H1 (cell line): Measurements from ENCODE around the gene COG7. TPM values are rescaled to one million over a fixed set of nuclear protein-coding genes. Genes with fewer than 3 reads are reported as not detected.
"Not testable (repeated sequence)": the region's sequence is repeated elsewhere in the genome, so short reads cannot be mapped to it uniquely, and the experiment has no call there.

Experiments
- CTCF ChIA-PET: fragments of 300-600 bp; sonication (Branson Sonifier 250); formaldehyde crosslinking; loops from one replicate; lab custom pipeline; 2021; ENCODE audit not compliant: partially characterized antibody; lab: Charles Lee
- POLR2A ChIA-PET: fragments of 300-600 bp; sonication (Branson Sonifier 250); formaldehyde crosslinking; loops from one replicate; lab custom pipeline; 2021; ENCODE audit warnings: inconsistent platforms; ENCODE audit not compliant: partially characterized antibody; lab: Charles Lee
- DNase-seq, 2 experiments: peaks; one replicate each; pipeline versions ENCODE4 v3.0.0 to v3.0.0-alpha.2; 2010 to 2022; ENCODE audit warnings: low spot score in 2 of 2, low read depth in 1 of 2, mixed read lengths in 1 of 2
- FAIRE-seq: peaks from 2 replicates; lab custom pipeline; 2011; peaks lifted over from hg19 to GRCh38; lab: Jason Lieb, UNC
- H2AFZ ChIP-seq: 2 replicates; pipeline ENCODE4 v1.8.1; 2012; ENCODE audit warnings: low read length, inconsistent platforms
- H2AK5ac ChIP-seq: 2 replicates; pipeline ENCODE4 v1.6.1; 2013; ENCODE audit warnings: low read depth, low read length
- H2BK120ac ChIP-seq: replicated peaks from 2 replicates; pipeline ENCODE3; 2013; ENCODE audit warnings: low read depth, low read length, inconsistent platforms
- H2BK12ac ChIP-seq: 2 replicates; pipeline ENCODE4 v1.6.1; 2013; ENCODE audit warnings: low read depth, low read length
- H2BK15ac ChIP-seq: 2 replicates; pipeline ENCODE4 v1.6.1; 2013; ENCODE audit warnings: low read length
- H2BK20ac ChIP-seq: 2 replicates; pipeline ENCODE4 v1.6.1; 2013; ENCODE audit warnings: low read length
- H2BK5ac ChIP-seq: 2 replicates; pipeline ENCODE4 v1.6.1; 2013; ENCODE audit warnings: low read depth, low read length
- H3K14ac ChIP-seq: 2 replicates; pipeline ENCODE4 v1.6.1; 2013; ENCODE audit warnings: inconsistent platforms; ENCODE audit not compliant: insufficient read length
- H3K18ac ChIP-seq: 2 replicates; pipeline ENCODE4 v1.6.1; 2013; ENCODE audit warnings: low read length; ENCODE audit errors: extremely low read depth
- H3K23ac ChIP-seq: 2 replicates; pipeline ENCODE4 v1.6.1; 2013; ENCODE audit warnings: inconsistent platforms; ENCODE audit not compliant: insufficient read length
- H3K23me2 ChIP-seq: 2 replicates; pipeline ENCODE4 v1.6.1; 2013; ENCODE audit warnings: low read depth, low read length
- H3K27ac ChIP-seq: 2 replicates; pipeline ENCODE4 v1.6.1; 2011; ENCODE audit warnings: low read depth, low read length, inconsistent platforms
- H3K27me3 ChIP-seq, 4 experiments: replicated peaks in 1 of 4; 1 replicate in 1 of 4; 2 replicates in 3 of 4; pipeline versions ENCODE4 v1.6.1 to v1.8.1; 2011 to 2013; ENCODE audit warnings: low read length in 3 of 4, mild to moderate bottlenecking in 3 of 4, inconsistent platforms in 2 of 4, mixed read lengths in 2 of 4, moderate library complexity in 1 of 4; ENCODE audit not compliant: control insufficient read depth in 3 of 4, insufficient read depth in 3 of 4; ENCODE audit errors: extremely low read depth in 1 of 4
- H3K36me3 ChIP-seq, 4 experiments: 2 replicates each; pipeline versions ENCODE4 v1.6.1 to v1.8.1; 2011 to 2013; ENCODE audit warnings: mild to moderate bottlenecking in 4 of 4, low read length in 3 of 4, moderate library complexity in 2 of 4, control low read depth in 1 of 4, inconsistent platforms in 1 of 4; ENCODE audit not compliant: insufficient read depth in 4 of 4, control insufficient read depth in 2 of 4
- H3K4ac ChIP-seq: replicated peaks from 2 replicates; pipeline ENCODE3; 2013; ENCODE audit warnings: low read length, low read depth, mixed read lengths, inconsistent platforms; ENCODE audit not compliant: insufficient read length
- H3K4me1 ChIP-seq, 4 experiments: replicated peaks in 1 of 4; 1 replicate in 1 of 4; 2 replicates in 3 of 4; pipeline versions ENCODE4 v1.6.1 to v1.8.1; 2011 to 2013; ENCODE audit warnings: low read length in 3 of 4, inconsistent platforms in 2 of 4, mixed read lengths in 1 of 4; ENCODE audit not compliant: insufficient read depth in 4 of 4, control insufficient read depth in 3 of 4
- H3K4me2 ChIP-seq, 2 experiments: 2 replicates each; pipeline versions ENCODE4 v1.6.1 to v1.8.1; 2011 to 2013; ENCODE audit warnings: low read depth in 2 of 2, low read length in 2 of 2, control low read depth in 1 of 2, inconsistent platforms in 1 of 2, mild to moderate bottlenecking in 1 of 2; ENCODE audit not compliant: insufficient read depth in 1 of 2
- H3K4me3 ChIP-seq, 4 experiments: fragments of 200-600, 300-600 bp in 1 of 4; sonication (generic), shearing (Covaris generic), sonication (Bioruptor Twin) in 1 of 4; 2 replicates each; pipeline versions ENCODE4 v1.5.1 to v1.8.1; 2011 to 2016; ENCODE audit warnings: low read length in 4 of 4, low read depth in 3 of 4, control low read depth in 2 of 4, inconsistent platforms in 2 of 4, mild to moderate bottlenecking in 2 of 4, mixed read lengths in 1 of 4, moderate library complexity in 1 of 4; ENCODE audit not compliant: insufficient read depth in 2 of 4; ENCODE audit errors: extremely low read depth in 1 of 4
- H3K56ac ChIP-seq: replicated peaks from 2 replicates; pipeline ENCODE3; 2013; ENCODE audit warnings: low read depth, mild to moderate bottlenecking, mixed read lengths, low read length, inconsistent platforms; ENCODE audit not compliant: insufficient read length
- H3K79me1 ChIP-seq: 2 replicates; pipeline ENCODE4 v1.6.1; 2013; ENCODE audit warnings: low read depth, low read length, control low read depth
- H3K79me2 ChIP-seq, 2 experiments: 2 replicates each; pipeline versions ENCODE4 v1.6.1 to v1.8.1; 2012 to 2013; ENCODE audit warnings: low read length in 2 of 2, mild to moderate bottlenecking in 2 of 2, inconsistent platforms in 1 of 2; ENCODE audit not compliant: insufficient read depth in 2 of 2, control insufficient read depth in 1 of 2
- H3K9ac ChIP-seq, 4 experiments: replicated peaks in 1 of 4; 1 replicate in 1 of 4; 2 replicates in 3 of 4; pipeline versions ENCODE4 v1.6.1 to v1.8.1; 2011 to 2013; ENCODE audit warnings: low read depth in 3 of 4, low read length in 3 of 4, control low read depth in 2 of 4, mild to moderate bottlenecking in 2 of 4, moderate library complexity in 2 of 4, inconsistent platforms in 1 of 4; ENCODE audit errors: extremely low read depth in 1 of 4
- H3K9me3 ChIP-seq, 2 experiments: 2 replicates each; pipeline versions ENCODE4 v1.6.1 to v1.8.1; 2012 to 2013; ENCODE audit warnings: mild to moderate bottlenecking in 2 of 2, moderate library complexity in 2 of 2, control low read depth in 1 of 2, inconsistent platforms in 1 of 2, low read depth in 1 of 2, low read length in 1 of 2, mixed read lengths in 1 of 2; ENCODE audit not compliant: insufficient read depth in 2 of 2
- H4K20me1 ChIP-seq, 2 experiments: replicated peaks in 1 of 2; 2 replicates each; pipeline versions ENCODE3 to v1.8.1; 2011 to 2013; ENCODE audit warnings: inconsistent platforms in 2 of 2, low read length in 2 of 2, mild to moderate bottlenecking in 1 of 2; ENCODE audit not compliant: insufficient read depth in 2 of 2, control insufficient read depth in 1 of 2
- H4K5ac ChIP-seq: 2 replicates; pipeline ENCODE4 v1.6.1; 2013; ENCODE audit warnings: low read length, low read depth, mixed read lengths, inconsistent platforms; ENCODE audit not compliant: insufficient read length
- H4K8ac ChIP-seq: 2 replicates; pipeline ENCODE4 v1.8.0; 2013; ENCODE audit warnings: mild to moderate bottlenecking, moderate library complexity, low read length, inconsistent platforms; ENCODE audit not compliant: insufficient read depth; ENCODE audit errors: extremely low read depth
- H4K91ac ChIP-seq: replicated peaks from 2 replicates; pipeline ENCODE3; 2013; ENCODE audit warnings: low read length, mixed read lengths, inconsistent platforms; ENCODE audit not compliant: insufficient read length
- WGBS, 2 experiments: shearing (Covaris generic) in 1 of 2; methylation state at CpG; one replicate each; pipeline versions ENCODE4 v1.1.6 to v1.1.7; 2013 to 2015; ENCODE audit warnings: low lambda C conversion rate in 2 of 2, mixed read lengths in 2 of 2, inconsistent platforms in 1 of 2, low coverage in 1 of 2, missing lambda C conversion rate in 1 of 2; ENCODE audit not compliant: insufficient replicate concordance in 2 of 2, insufficient coverage in 1 of 2, insufficient read length in 1 of 2; ENCODE audit errors: extremely low coverage in 1 of 2, missing lambda C conversion rate in 1 of 2; 5-methylcytosine and 5-hydroxymethylcytosine counted together
- polyA plus RNA-seq, 7 experiments: library from polyadenylated mRNA; depleted of rRNA in 3 of 7; stranded (reverse) in 5 of 7; unstranded in 2 of 7; fragments of >200 nt in 5 of 7; fragments of 200-250 nt in 2 of 7; gene quantifications; 1 replicate in 5 of 7; 2 replicates in 1 of 7; 4 replicates in 1 of 7; pipeline versions ENCODE4 v1.2.1 to v1.2.3, GENCODE V29; 2011 to 2013; ENCODE audit warnings: missing spikeins in 2 of 7, mixed read lengths in 2 of 7
- total RNA-seq: library from RNA; stranded (reverse); fragmentation: NEBNext Ultra II Directional; extraction: Animal tissue kit (Norgen Biotek cat#: 25700); gene quantifications from 2 replicates; pipeline ENCODE4 v1.2.1, GENCODE V29; 2021

The COG7 gene
- total and polyA plus RNA-seq, 2 of the 8 experiments (the other 6 are each of a cell fraction or from before 2014, with no cell fraction given) = 17.2 to 40.4 TPM

DNA sequence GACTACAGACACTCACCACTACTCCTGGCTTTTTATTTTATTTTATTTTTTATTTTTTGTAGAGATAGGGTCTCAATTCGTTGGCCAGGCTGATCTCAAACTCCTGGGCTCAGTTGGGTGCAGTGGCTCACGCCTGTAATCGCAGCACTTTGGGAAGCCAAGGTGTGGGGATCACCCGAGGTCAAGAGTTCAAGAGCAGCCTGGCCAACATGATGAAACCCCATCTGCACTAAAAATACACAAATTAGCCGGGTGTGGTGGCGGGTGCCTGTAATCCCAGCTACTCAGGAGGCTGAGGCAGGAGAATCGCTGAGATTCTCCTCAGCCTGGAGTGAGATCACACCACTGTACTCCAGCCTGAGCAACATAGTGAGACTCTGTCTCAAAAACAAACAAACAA lies 86.6 kb downstream of the COG7 start:
- not testable (repeated sequence) for H2BK5ac ChIP-seq, H2BK12ac ChIP-seq, FAIRE-seq, H2BK15ac ChIP-seq, H3K23me2 ChIP-seq, H3K27ac ChIP-seq, H3K18ac ChIP-seq, H4K5ac ChIP-seq, H4K91ac ChIP-seq, H3K4me2 ChIP-seq, H4K20me1 ChIP-seq, H3K4ac ChIP-seq, H3K79me2 ChIP-seq, H2BK20ac ChIP-seq, H3K9ac ChIP-seq, H4K8ac ChIP-seq, H2BK120ac ChIP-seq, H2AK5ac ChIP-seq, H3K79me1 ChIP-seq, H3K56ac ChIP-seq, H3K14ac ChIP-seq, DNase-seq, H3K36me3 ChIP-seq, H3K27me3 ChIP-seq, H2AFZ ChIP-seq, H3K9me3 ChIP-seq, H3K4me3 ChIP-seq, H3K4me1 ChIP-seq, H3K23ac ChIP-seq
- 92% methylated on average over 7 of the region's 7 CpGs; no CpG with 5 or more reads in 1 of the 2 experiments for WGBS, 2 experiments
- ChIA-PET POLR2A (interaction anchor here (0.6 to 1.3 kb wide), 2 partner anchors 9 kb away, joined by 3 to 4 read pairs; no protein-coding TSS in a partner anchor), CTCF (interaction anchor here (0.8 to 4.4 kb wide), 4 partner anchors 11 to 69 kb away, joined by 3 to 23 read pairs (median 4); no protein-coding TSS in a partner anchor)
